ENCODE measurements around the gene UBE2G1.

- TF ChIP-seq CEBPZ (IDR thresholded peaks at IDR 0.05; ENCODE audit: borderline replicate concordance, low read depth, low read length), result no peak
- TF ChIP-seq POLR2AphosphoS5 (IDR thresholded peaks at IDR 0.05; ENCODE audit: control insufficient read depth, insufficient read depth, low read depth, low read length), result no peak
- TF ChIP-seq CTCF (IDR thresholded peaks at IDR 0.05 in 2 of 3, conservative IDR thresholded peaks at IDR 0.05 in 1 of 3; ENCODE audit: insufficient read depth in 2 of 3, low read depth in 1 of 3, low read length in 3 of 3), result no peak
- no peak for TF ChIP-seq GTF3C2 (IDR thresholded peaks at IDR 0.05; ENCODE audit: borderline replicate concordance, extremely low read depth, insufficient read length)
- TF ChIP-seq DPF2 (IDR thresholded peaks at IDR 0.05), result no peak
- TF ChIP-seq NBN (IDR thresholded peaks at IDR 0.05; ENCODE audit: low read depth), result no peak
- no peak for TF ChIP-seq FOSL1 (tag; conservative IDR thresholded peaks at IDR 0.05)
Measured at GRCh38 chr17:4362141-4362540, 4.3 kb downstream of the UBE2G1 start.

Measured in K562 (cell line).